ENCODE data around the gene PLXNA1. TPM values are rescaled to one million over a fixed set of nuclear protein-coding genes. Genes with fewer than 3 reads are reported as not detected.

Gene PLXNA1
- total and polyA plus RNA-seq, 9 of the 15 experiments (the other 6 are each of a cell fraction or from before 2014, with no cell fraction given) = 0.23 to 59.9 (median 16.8) TPM

GRCh38 chr3:127013181-127013580 lies 30.3 kb downstream of the PLXNA1 start:
- ChIA-PET CTCF (ENCODE audit: low intra/inter-chr PET ratio) (no interaction called here), POLR2A (interaction anchor here (0.6 kb wide), 1 partner anchor 252 kb away, joined by 3 read pairs; no protein-coding TSS in a partner anchor)
- TF ChIP-seq GATA2 (CRISPR knock-in tag; IDR thresholded peaks at IDR 0.05) (no peak), POLR2G (IDR thresholded peaks at IDR 0.05; ENCODE audit: low read depth, low read length) (0 out of 2 replicates have a peak, but pooled peaks have one; percentile 29), ATF2 (CRISPR knock-in tag; IDR thresholded peaks at IDR 0.05) (no peak)
- intact Hi-C loops (cut with micrococcal nuclease) (no loop called here), in situ Hi-C loops (cut with MboI) (no loop called here)
- Histone ChIP-seq H3K9me1 (ENCODE audit: control insufficient read depth, insufficient read depth, low read length) (no peaks in the 10 kb centered on the region), H3K4me3 (no peak overlapping the region), H3K27me3 (ENCODE audit: control insufficient read depth in 2 of 2, insufficient read depth in 2 of 2, low read length in 2 of 2) (no peaks in the 10 kb centered on the region), H4K20me1 (replicated peaks; ENCODE audit: control insufficient read depth, insufficient read depth, low read length) (no peaks in the 10 kb centered on the region), H3K27ac (ENCODE audit: extremely low read depth, low read depth, low read length) (no peak overlapping the region), H3K79me2 (ENCODE audit: control insufficient read depth, insufficient read depth, low read length) (no peaks in the 10 kb centered on the region), H3K9me3 (replicated peaks; ENCODE audit: control insufficient read depth, insufficient read depth, low read depth, low read length) (no peaks in the 10 kb centered on the region), H3K4me2 (ENCODE audit: insufficient read depth, low read length) (no peak overlapping the region), H3K9ac (ENCODE audit: insufficient read depth in 1 of 2, low read depth in 2 of 2, low read length in 2 of 2) (no peak overlapping the region), H3K36me3 (ENCODE audit: control insufficient read depth, insufficient read depth, low read length) (peaks cover 67% of the 10 kb centered on the region; the same call in 1 of the 3 replicates), H2AFZ (ENCODE audit: low read depth, low read length) (no peak overlapping the region), H3K4me1 (replicated peaks in 1 of 2; ENCODE audit: control insufficient read depth in 2 of 2, insufficient read depth in 2 of 2, low read length in 2 of 2) (peaks cover 0 to 5% of the 10 kb centered on the region in 2 experiments; a peak in 1 of 5 replicates)
- DNase-seq (ENCODE audit: extremely low read depth in 1 of 4, low spot score in 3 of 4) = no peak
- 87% methylated on average over 7 of the region's 10 CpGs for WGBS (ENCODE audit: insufficient coverage, low coverage, missing lambda C conversion rate)
- no TSS peak for BruUV-seq (replicated peaks)
- no peak for ATAC-seq
- no peak for FAIRE-seq

Measured in K562 (cell line).